Tibial nerve (tissue), 4 donors: Measurements from ENCODE around the gene FSTL4.

Experiments used
- CTCF ChIP-seq, 5 experiments: fragments of 200-600 bp in 3 of 5; fragments of 450-650 bp in 2 of 5; sonication (generic) in 3 of 5; IDR thresholded peaks; one replicate each; pipeline ENCODE4 v1.5.1; 2016 to 2019; ENCODE audit warnings: antibody characterized with exemption in 5 of 5, mild to moderate bottlenecking in 3 of 5, moderate library complexity in 2 of 5
- EP300 ChIP-seq, 2 donors: sonication (generic); formaldehyde crosslinking; IDR thresholded peaks; one replicate each; pipeline ENCODE4 v1.6.1; 2017; ENCODE audit warnings: antibody characterized with exemption in 2 of 2, mild to moderate bottlenecking in 1 of 2
- POLR2A ChIP-seq, 2 donors: fragments of 450-650 bp; IDR thresholded peaks; one replicate each; pipeline ENCODE4 v1.6.1; 2017; ENCODE audit warnings: antibody characterized with exemption in 2 of 2, mild to moderate bottlenecking in 2 of 2, moderate library complexity in 2 of 2

DNA sequence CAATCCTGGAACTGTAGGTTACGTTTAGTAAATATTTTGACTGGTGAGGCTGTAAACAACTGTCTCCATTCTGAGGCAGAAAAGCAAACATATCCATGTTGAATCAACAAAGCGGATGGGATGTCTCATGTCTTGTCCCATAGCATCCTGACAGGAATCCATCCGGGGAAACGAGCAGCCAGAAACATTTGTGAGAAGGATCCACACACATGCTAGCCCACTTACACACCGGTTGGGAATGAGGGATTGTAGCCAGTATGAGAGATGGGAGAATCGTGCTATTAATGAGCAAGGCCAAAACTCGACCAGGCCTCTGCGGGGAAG lies 117.5 kb downstream of the FSTL4 start:
- TF ChIP-seq EP300 (IDR thresholded peaks at IDR 0.05) = no peak
- no peak for TF ChIP-seq CTCF (IDR thresholded peaks at IDR 0.05)
- TF ChIP-seq POLR2A (IDR thresholded peaks at IDR 0.05) = no peak
